DMS153 (cell line): ENCODE results near the gene DNAJC11.
"Not testable (repeated sequence)": the region's sequence is repeated elsewhere in the genome, so short reads cannot be mapped to it uniquely, and the experiment has no call there.

Experiments used
- DNase-seq: peaks from one replicate; lab custom pipeline; 2025; lab: John Stamatoyannopoulos, UW

DNAJC11 gene, protein sequence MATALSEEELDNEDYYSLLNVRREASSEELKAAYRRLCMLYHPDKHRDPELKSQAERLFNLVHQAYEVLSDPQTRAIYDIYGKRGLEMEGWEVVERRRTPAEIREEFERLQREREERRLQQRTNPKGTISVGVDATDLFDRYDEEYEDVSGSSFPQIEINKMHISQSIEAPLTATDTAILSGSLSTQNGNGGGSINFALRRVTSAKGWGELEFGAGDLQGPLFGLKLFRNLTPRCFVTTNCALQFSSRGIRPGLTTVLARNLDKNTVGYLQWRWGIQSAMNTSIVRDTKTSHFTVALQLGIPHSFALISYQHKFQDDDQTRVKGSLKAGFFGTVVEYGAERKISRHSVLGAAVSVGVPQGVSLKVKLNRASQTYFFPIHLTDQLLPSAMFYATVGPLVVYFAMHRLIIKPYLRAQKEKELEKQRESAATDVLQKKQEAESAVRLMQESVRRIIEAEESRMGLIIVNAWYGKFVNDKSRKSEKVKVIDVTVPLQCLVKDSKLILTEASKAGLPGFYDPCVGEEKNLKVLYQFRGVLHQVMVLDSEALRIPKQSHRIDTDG

DNA sequence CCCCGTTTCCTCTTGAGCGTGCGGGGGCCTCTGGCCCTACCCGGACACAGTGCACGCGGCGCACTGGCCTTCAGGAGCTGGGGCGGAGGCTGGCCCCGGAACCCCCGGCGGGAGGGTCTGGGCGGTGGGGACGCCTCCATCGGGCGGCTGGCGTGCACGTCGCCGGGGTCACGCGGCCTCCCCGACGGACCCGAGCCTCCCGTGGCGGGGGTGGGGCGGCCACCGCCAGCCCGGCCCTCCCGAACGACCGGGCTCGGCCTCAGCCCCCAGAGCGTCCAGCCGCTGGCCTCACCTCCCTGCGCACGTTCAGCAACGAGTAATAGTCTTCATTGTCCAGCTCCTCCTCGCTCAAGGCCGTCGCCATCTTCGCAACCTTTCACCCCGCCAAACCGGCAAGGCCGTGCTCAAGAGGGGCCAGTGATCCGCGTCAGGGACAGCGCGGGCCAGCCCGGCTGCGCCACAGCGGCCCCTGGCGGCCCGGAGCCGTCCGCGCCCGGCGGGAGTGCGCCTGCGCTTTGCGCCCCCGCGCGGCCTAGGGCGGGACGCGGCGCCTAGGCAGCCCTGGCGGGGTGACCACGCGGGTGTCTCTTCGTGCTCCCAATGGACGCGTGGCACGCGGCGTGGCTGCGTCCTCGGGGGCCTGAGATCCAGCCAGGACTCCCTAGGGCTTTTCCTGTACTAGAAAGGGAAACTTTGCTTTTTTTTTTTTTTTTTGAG is at the start of gene DNAJC11:
Gene DNAJC11, minus strand, starts transcription at position 380 of the 717 bp plus-strand sequence. Its CDS starts 16 bp downstream, at position 364.
- peak; percentile 50 for DNase-seq

DNA sequence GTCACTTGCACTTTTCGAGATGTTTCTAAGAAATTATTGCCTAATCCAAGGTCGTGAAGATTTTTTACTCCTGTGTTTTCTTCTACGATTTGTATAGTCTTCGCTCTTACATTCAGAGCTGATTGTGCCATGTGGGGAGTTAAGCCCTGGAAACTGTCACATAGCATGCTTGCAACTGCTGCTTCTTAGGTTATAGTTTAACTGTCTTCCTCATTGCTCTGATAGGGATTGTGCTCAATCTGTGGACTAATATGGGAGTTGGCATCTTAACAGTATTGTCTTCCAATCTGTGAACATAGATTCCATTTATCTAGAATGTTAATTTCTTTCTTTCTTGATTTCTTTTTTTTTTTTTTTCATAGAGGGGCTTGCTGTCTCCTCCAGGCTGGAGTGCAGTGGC is 48.9 kb upstream of the DNAJC11 start:
- no peak for DNase-seq

DNA sequence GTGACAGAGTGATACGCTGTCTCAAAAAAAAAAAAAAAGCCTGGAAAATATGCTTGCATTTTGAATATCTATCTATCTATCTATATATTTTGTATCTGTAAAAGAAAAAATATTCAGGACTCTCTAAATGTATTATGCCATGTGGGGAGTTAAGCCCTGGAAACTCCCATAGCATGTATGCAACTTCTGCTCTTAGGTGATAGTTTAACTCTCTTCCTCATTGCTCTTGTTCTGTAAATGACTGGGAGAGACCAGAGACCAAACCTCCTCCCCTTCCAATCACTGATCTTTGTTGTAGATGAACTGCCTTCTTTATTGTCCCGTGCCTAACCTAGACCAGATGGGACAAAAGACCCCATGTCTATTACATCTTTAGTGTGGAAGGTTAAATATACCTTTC is 46.1 kb upstream of the DNAJC11 start:
- no peak for DNase-seq

DNA sequence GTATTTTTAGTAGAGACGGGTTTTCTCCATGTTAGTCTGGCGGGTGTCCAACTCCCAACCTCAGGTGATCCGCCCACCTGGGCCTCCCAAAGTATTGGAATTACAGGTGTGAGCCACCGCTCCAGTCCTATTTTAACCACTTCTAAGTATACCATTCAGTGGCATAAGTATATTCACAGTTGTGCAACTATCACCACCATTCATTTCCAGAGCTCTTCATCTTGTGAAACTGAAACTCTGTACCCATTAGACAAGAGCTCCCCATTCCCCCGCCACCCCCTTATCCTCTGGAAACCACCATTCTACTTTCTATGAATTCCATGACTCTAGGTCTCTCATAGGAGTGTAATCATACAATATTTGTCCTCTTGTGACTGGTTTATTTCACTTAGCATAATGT is 43.5 kb upstream of the DNAJC11 start:
- no peak for DNase-seq

DNA sequence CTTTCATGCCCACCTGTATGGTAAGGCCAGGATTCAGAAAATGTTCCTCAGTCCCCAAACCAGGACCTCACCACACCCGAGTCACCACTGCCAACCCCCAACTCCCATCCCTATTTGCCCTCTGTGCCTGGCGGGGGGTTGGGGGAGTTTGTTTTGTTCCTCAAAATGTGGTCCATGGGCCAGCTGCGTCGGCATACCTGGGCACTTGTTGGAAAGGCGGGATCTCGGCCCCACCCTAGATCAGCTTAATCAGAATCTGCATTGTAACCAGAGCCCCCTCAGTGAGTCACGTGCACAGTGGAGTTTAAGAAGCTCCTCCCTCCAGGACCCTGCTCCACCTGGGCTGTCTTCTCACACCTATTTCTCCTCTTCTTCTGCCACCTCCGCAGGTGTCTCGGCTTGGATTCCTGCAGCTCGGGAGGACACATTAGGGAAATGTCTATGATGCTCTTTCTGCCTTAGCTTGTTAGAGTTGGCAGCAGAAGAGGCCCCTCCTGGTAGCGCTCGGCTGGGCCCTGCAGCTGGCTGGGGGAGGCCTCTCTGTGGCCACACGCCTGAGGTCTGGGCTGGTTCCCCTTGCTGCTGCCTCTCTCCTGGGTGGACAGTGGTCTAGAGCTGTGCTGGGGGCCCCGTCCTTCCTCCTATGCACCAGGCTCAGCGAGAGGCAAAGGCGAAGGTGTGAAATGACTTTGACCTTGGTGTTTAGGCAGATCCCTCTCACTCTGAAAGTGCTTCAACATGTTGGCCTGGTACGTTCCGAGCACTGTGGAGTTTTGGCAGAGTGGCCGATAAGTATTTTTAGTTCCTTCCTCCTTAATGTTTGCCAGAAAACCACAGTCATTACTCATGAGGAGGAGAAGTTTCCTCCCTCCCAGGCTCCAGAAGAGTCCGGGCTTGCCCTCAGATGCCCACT is 41.8 kb upstream of the DNAJC11 start:
- no peak for DNase-seq

DNA sequence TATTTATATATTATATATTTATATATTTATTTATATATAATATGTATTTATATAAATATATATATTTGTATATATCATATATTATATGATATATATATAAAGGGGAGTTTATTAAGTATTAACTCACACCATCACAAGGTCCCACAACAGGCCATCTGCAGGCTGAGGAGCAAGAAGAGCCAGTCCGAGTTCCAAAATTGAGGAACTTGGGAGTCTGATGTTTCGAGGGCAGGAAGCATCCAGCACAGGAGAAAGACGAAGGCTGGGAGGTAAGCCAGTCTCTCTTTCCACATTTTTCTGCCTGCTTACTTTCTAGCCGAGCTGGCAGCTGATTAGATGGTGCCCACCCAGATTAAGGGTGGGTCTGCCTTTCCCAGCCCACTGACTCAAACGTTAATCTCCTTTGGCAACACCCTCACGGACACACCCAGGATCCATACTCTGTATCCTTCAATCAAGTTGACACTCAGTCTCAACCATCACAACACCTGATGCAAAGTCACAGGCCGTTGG is 41.1 kb upstream of the DNAJC11 start:
- DNase-seq, result not testable (repeated sequence)

DNA sequence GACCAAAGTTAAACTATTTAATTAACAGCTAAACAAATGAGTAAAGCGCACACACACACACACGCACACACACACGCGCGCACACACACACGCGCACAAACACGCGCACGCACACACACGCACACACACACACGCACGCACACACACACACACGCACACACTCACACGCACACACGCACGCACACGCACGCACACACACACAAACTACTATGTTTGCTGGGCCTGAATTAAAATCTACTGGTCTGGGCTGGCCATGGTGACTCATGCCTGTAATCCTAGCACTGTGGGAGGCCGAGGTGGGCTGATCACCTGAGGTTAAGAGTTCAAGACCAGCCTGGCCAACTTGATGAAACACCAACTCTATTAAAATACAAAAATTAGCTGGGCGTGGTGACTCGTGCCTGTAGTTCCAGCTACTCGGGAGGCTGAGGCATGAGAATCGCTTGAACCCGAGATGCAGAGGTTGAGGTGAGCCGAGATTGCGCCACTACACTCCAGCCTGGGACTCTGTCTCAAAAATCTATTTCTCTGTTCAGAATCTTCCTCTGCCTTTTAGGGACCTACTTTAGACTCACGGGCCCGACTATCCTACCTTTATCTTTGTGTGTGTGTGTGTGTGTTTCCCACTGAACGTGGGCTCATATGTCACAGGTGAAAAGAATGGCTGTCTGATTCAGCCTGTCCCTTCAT is 37.5 kb upstream of the DNAJC11 start:
- DNase-seq, result no peak

DNA sequence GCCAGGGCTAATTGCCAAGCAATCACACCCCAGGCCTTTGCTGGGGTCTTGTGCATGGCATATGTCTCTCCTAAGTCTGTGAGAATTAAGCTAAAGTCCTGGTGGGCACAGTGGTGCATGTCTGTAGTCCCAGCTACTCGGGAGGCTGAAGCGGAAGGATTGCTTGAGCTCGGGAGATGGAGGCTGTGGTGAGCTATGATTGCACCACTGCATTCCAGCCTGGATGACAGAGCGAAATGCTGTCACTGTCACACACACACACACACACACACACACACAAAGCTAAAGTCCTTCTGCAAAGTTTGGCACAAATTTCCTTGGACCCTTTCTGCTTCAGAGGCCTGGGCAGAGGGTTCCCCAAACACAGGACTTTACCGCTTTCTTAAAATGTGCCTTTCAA is 31.3 kb upstream of the DNAJC11 start:
- no peak for DNase-seq

DNA sequence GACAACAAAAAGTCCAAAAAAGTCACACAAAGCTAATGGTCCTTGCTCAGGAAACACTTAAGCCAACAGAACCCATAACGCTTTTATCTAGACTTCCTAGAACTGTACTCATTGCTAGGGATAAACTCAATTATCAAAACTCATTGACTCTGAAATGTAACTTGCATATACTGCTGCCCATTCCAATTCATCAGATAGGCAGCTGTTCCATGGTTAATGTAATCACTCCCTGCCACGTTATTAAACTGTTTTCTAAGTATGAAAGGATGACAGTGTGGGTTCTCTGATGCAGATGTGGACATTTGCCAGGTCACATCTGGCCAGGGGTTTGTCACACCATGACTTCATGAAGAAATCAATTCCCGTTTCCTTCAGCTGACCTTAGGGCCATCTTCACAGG is 30.3 kb upstream of the DNAJC11 start:
- no peak for DNase-seq

DNA sequence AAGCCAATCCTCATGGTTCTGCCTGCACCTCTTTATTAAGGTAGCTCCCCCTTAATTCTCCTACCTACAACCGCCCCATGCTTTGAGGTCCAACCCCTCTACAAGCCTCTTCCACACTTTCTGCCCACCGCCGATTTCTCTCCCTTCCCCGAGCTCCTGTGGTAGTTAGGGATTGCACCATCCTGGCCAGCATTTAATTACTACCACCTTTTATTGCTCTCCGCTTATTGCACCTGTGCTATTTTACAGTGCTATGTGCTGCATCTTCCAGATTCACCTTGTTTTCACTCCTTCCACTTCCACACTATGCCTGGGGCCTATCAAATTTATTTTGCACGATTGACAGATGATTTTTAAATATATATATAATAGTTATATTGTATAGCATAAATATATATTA is 29.3 kb upstream of the DNAJC11 start:
- DNase-seq, result no peak

DNA sequence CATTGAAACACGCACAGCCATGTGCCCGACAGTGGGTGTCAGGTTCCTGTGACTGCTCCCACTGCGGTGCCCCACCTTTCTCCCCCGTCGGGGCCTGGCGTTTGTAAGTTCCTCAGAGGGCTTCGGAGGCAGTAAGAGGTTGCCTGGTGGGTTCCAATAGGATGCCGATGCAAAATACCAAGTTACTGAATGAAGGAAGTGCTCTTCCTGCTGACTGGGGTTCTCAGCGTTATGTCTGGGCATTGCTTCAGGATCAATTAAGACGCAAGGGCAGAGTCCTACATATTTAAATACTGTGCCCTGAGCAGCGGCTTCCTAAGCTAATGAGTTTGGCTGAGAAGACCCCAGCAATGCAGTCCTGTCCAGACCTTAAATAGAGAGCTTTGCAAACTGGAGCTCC is 28.9 kb upstream of the DNAJC11 start:
- no peak for DNase-seq

DNA sequence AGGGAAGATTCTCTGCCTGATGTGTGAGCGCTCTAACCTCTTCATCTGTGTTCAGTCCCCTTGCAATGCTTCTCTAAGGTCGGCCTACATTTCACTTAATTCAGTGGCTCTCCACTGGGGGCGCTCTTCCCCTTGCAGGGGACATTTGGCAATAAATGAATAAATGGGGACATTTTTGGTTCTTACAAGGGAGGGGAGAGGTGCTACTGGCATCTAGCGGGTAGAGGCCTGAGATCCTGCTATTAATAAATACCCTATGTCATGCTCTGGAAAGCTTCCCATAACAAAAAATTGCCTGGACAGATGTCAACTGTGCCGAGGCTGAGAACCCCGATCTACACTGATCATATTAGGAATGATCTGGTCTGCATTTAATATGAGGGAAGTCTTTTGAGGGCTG is 25.9 kb upstream of the DNAJC11 start:
- no peak for DNase-seq

DNA sequence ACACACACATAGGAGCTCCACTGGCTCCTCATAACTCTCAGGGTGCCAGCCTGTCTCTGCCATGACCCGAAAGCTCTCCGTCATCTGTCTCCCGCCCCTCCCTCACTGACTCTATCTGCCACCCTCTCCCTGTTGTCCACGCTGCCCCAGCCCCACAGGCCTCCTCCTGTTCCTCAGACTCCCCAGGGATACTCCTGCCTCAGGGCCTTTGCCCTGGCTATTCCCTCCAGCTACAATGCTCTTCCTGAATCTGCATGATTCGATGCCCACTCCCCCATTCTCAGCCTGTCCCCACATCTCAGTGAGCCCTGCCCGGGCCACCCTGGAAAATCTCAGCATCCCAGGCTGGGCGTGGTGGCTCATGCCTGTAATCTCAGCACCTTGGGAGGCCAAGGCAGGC is 24.6 kb upstream of the DNAJC11 start:
- no peak for DNase-seq

DNA sequence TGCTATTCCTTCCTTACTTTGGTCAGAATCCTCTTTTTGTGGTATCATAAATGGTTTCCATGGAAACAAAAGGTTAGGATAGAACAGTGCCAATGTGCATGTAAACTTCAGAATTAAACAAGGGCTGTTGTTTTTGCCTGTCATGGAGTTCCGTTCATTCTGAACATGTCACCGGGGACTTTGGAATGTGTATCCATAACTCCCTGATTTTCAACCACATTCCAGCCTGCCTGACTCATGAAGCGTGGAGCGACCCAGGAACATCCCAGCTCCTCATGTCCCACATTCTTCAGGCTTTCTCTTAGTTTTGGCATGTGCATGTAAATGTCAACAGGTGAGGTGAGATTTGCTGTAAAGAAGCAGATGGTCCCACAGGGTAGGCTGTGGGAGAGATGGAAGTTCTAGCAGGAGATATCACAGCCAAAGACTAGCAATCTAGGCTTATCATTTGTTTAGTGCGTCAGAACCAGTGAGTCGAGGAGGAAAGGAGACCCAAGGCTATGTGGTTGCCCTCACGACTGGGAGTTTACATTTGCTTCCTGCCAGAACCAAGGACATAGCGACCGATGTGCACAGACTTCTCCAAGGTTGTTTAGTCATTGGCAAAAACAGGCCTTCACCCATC is 23.0 kb upstream of the DNAJC11 start:
- DNase-seq, result no peak

DNA sequence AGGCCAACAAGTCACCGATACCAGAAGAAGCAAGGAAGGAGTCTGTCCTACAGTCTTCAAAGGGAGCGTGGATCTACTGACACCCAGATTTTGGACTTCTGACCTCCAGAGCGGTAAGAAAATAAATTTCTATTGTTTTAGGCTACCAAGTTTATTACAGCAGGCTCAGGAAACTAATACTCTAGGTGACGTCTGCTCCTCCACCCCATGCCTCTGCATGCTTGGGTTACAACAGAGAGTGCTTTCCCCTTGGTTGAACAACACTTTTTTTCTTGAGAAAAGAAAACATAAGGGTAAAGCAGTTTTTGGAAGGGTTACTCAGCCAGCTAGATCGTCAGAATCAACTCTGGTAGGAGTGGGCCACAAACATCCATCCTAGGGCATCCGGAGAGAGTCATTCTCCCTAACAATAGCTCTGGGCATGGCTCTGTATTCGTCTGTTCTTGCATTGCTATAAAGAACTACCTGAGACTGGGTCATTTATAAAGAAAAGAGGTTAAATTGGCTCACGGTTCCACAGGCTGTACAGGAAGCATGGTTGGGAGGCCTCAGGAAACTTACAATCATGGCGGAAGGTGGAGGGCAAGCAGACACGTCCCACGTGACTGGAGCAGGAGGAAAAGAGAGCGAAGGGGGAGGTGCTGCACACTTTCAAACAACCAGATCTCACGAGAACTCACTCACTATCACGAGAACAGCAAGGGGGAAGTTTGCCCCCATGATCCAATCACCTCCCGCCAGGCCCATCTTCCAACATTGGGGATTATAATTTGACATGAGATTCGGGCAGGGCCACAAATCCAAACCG is 22.2 kb upstream of the DNAJC11 start:
- DNase-seq, result no peak

DNA sequence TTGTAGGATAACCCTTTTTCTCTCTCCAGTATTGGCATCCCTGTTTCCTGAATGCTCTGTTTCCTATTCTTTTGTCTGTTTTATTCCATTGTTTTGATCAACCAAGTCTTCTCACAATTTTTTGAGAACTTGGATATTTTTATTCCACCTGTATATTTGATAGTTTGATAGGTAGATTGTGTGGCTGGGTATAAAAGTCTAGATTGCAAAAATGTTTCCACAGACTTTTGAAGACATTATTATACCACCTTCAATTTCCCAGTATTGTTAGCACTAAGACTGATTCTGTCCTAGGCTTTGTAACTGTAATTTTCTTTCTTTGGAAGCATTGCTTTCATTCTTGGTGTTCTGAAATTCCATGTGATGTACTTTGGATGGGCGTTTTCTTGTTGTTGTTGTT is 9.6 kb upstream of the DNAJC11 start:
- no peak for DNase-seq

DNA sequence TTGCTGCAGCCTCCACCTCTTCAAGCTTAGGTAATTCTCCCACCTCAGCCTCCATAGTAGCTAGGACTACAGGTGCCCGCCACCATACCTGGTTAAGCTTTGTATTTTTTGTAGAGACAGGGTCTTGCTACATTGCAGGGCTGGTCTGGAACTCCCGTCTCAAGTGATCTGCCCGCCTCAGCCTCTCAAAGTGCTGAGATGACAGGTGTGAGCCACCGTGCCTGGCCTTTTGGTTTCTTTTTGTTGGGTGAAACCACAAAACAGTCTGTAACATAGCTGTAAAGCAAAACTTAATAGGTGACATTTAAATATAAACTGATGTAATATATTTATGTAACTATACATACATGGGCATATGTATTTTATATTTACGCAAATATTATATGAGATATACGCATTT is 3.1 kb upstream of the DNAJC11 start:
- DNase-seq, result no peak

DNA sequence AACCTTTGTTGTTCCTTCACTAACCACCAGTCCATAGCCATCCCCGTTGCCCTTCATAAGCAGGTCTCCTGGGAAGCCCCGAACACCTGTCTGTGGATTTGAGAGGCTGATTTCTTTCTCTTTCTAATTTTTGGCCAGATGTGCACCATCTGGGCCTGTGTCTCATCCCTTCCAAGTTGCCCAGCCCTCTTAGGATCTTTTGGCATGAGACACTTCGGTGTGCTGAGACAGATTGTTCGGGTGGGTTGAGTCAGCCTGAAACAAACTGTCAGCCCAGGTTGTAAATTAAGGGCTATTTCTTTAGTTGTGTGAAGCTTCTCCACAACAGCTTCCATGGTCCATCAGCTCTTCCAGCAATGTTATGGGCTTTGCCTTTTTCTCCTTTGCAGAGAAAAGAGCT is 1.4 kb upstream of the DNAJC11 start:
- no peak for DNase-seq

DNA sequence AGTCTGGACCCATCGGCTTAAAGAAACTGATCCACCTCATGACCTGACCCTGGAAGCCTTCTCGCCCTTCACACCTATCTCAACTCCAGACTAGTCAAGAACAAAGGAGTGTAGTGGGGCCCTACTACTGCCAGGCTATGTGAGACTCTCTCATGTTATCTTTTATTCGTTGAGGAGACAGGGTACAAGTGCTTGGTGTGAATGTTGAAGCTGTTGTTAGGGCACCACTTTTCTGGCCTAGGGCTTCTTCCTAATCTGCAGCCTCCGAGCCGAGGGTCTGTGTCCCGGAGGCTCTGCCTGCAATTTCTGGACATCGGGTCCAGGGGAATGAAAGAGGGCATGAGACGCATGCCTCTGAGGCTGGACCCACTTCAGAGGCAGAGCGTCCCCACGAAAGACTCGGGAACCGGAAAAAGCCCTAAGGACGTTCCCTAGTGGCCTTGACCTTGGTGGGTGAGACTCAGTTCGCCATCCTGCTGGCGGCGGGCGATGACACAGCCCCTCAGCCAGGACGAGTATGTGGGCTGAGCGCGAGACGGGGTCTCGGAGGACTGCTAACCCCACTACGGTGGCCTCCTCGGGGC is 671 bp downstream of the DNAJC11 start:
- no peak for DNase-seq

DNA sequence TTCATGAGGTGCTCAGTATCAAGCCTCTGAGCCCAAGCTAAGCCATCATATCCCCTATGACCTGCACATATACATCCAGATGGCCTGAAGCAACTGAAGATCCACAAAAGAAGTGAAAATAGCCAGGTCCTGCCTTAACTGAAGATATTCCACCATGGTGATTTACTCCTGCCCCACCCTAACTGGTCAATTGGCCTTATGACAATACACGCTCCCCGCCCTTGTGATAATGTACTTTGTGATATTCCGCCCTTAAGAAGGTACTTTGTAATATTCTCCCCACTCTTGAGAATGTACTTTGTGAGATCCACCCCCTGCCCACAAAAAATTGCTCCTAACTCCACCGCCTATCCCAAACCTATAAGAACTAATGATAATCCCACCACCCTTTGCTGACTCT is 1.7 kb downstream of the DNAJC11 start:
- DNase-seq, result not testable (repeated sequence)
